Heart right ventricle (tissue), 16 donors: ENCODE measurements around the gene NLRP12. TPM values are rescaled to one million over a fixed set of nuclear protein-coding genes. Genes with fewer than 3 reads are reported as not detected.

Source experiments
- ATAC-seq, 8 donors: fragments of 200-7000 bp; cut with Tn5 transposase; one replicate each; pipeline ENCODE4 v1.9.1; 2020; ENCODE audit warnings: mild to moderate bottlenecking in 8 of 8, moderate library complexity in 8 of 8, moderate number of reproducible peaks in 1 of 8
- DNase-seq, 2 donors: peaks; one replicate each; pipeline ENCODE4 v3.0.0-alpha.2; 2020
- H3K27ac ChIP-seq, 10 donors: fragments of 200-600 bp; sonication (generic) in 2 of 10; one replicate each; pipeline versions ENCODE4 v1.5.0 to v1.8.0; 2020 to 2022; ENCODE audit warnings: mild to moderate bottlenecking in 3 of 10
- H3K27me3 ChIP-seq, 7 donors: fragments of 200-600 bp; one replicate each; pipeline ENCODE4 v1.8.0; 2021 to 2022; ENCODE audit warnings: mild to moderate bottlenecking in 2 of 7
- H3K36me3 ChIP-seq, 9 donors: fragments of 200-600 bp; sonication (generic) in 1 of 9; one replicate each; pipeline versions ENCODE4 v1.5.0 to v1.8.0; 2020 to 2022; ENCODE audit warnings: mild to moderate bottlenecking in 2 of 9
- H3K4me1 ChIP-seq, 9 donors: fragments of 200-600 bp; sonication (generic) in 1 of 9; one replicate each; pipeline versions ENCODE4 v1.5.0 to v1.8.0; 2020 to 2022; ENCODE audit warnings: mild to moderate bottlenecking in 4 of 9
- H3K4me3 ChIP-seq, 10 donors: fragments of 200-600 bp; sonication (generic) in 2 of 10; one replicate each; pipeline versions ENCODE4 v1.5.0 to v1.8.0; 2020 to 2022; ENCODE audit warnings: mild to moderate bottlenecking in 7 of 10, moderate library complexity in 2 of 10
- H3K9me3 ChIP-seq, 11 donors: fragments of 200-600 bp in 10 of 11; sonication (generic) in 2 of 11; one replicate each; pipeline versions ENCODE4 v1.5.0 to v1.8.0; 2013 to 2022; ENCODE audit warnings: mild to moderate bottlenecking in 2 of 11, control low read depth in 1 of 11, moderate library complexity in 1 of 11
- WGBS, 2 donors: extraction: QIAGEN DNeasy Blood & Tissue Kit; methylation state at CpG; one replicate each; pipeline ENCODE4 v1.1.7; 2013; ENCODE audit warnings: inconsistent platforms in 1 of 2; 5-methylcytosine and 5-hydroxymethylcytosine counted together
- intact Hi-C, 10 donors: fragments of 100-400 bp; cut with DNase I; formaldehyde crosslinking; loops; one replicate each; pipeline versions ENCODE4 v1.11.1 to v1.14.2; 2022
- long read RNA-seq, 3 donors: library from polyadenylated mRNA; unstranded; transcript quantifications; one replicate each; pipeline ENCODE4 v2.0.0, GENCODE V29; 2020 to 2021
- polyA plus RNA-seq, 2 donors: library from polyadenylated mRNA; stranded (reverse); fragments of 200-250 nt; gene quantifications; one replicate each; pipeline ENCODE4 v1.2.3, GENCODE V29; 2013
- total RNA-seq, 10 donors: library from RNA; stranded (reverse); fragmentation: NEBNext Ultra II Directional in 3 of 10; extraction: Animal tissue kit (Norgen Biotek cat#: 25700) in 3 of 10; gene quantifications; one replicate each; pipeline versions ENCODE4 v1.2.1 to v1.2.4, GENCODE V29; 2021 to 2023
- TF ChIP-seq, protein P1 (sequence below), 9 donors: fragments of 200-600 bp; sonication (generic) in 2 of 9; IDR thresholded peaks; one replicate each; pipeline versions ENCODE4 v1.5.0 to v1.8.0; 2021 to 2022; ENCODE audit warnings: antibody characterized with exemption in 9 of 9, mild to moderate bottlenecking in 5 of 9, moderate library complexity in 1 of 9
- donor health status: Arrhythmogenic right ventricular cardiomyopathy.
- donor health status: ischemic (EF 13 %, LVEDD 7.1; RV severe dilation, severe dysfunction).
- donor health status: healthy with polysubstance abuse.
- donor health status: DM: no; HTN: yes; CAD: no.
- donor health status: DM: no; HTN: no; CAD: no.
- donor health status: ischemic (EF 25% LVEDD 6.9; RV normal size, moderate dysfunction).
- donor health status: ischemic (EF 25% LVEDD 5.7; RV mildly dilated, moderate dysfunction).
- donor health status: healthy.
- donor health status: DM: yes; HTN: yes; CAD: no.
- donor health status: Ischemic cardiomyopathy.
- donor health status: ischemic (EF 35%, LVEDD 5.7; RV mildly dilated, moderate dysfunction).
- donor health status: nonischemic (EF 11% LVEDD 7.7; RV severe dilation, severe dysfunction).
- donor health status: DM: yes; HTN: yes; CAD: no.
- donor health status: PGD.
- donor health status: ischemic (EF 29% LVEDD 5.4; RV normal size, mild dysfunction).
- donor health status: nonischemic (EF 23%, LVEDD 6.1; RV moderate dilation, normal function).

The NLRP12 gene, protein sequence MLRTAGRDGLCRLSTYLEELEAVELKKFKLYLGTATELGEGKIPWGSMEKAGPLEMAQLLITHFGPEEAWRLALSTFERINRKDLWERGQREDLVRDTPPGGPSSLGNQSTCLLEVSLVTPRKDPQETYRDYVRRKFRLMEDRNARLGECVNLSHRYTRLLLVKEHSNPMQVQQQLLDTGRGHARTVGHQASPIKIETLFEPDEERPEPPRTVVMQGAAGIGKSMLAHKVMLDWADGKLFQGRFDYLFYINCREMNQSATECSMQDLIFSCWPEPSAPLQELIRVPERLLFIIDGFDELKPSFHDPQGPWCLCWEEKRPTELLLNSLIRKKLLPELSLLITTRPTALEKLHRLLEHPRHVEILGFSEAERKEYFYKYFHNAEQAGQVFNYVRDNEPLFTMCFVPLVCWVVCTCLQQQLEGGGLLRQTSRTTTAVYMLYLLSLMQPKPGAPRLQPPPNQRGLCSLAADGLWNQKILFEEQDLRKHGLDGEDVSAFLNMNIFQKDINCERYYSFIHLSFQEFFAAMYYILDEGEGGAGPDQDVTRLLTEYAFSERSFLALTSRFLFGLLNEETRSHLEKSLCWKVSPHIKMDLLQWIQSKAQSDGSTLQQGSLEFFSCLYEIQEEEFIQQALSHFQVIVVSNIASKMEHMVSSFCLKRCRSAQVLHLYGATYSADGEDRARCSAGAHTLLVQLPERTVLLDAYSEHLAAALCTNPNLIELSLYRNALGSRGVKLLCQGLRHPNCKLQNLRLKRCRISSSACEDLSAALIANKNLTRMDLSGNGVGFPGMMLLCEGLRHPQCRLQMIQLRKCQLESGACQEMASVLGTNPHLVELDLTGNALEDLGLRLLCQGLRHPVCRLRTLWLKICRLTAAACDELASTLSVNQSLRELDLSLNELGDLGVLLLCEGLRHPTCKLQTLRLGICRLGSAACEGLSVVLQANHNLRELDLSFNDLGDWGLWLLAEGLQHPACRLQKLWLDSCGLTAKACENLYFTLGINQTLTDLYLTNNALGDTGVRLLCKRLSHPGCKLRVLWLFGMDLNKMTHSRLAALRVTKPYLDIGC
- total RNA-seq (1 to 10 TPM in 1 of 10 donors, under 1 TPM in 8, not detected in 1; 0.11 to 1.0 (median 0.28) TPM), polyA plus RNA-seq (under 1 TPM; 0.07 to 0.17 TPM)
- long read RNA-seq, donor 1, result 0 reads
- long read RNA-seq, donor 2, result 0 reads
- long read RNA-seq, donor 3, partial matches to known transcripts, result 0 of 1 reads
- long read RNA-seq, donor 3, other reads (novel, unspliced or antisense), result 0 of 1 reads

DNA sequence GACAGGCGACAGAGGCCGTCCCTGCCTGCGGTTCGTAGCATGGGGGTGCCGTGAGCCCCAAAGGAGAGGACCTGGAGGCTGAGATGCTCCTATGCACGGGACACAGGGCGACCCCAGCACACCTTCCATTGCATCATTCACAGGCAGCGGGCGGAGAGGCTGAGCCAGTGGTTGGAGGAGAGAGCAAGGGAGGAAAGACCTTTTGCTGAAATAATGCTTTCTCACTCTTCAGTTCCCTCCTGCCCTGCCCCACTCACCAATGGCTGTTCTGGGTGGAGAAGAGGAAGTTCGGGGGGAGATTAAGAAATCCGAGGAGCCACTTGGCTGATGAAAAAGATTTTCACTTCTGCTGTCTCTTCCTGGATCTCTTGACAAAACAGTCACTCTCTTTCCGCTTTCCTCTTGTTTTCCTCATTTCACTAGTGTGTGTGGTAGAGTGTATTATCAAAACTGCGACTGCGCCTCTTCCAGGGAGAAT, at the start of gene NLRP12:
TSS of gene NLRP12 (minus strand) at position 181 of the 478 bp plus-strand sequence. CDS start at position 41, 140 bp downstream.
- H3K36me3 ChIP-seq, result no peaks in the 10 kb centered on the region
- peak within 1 kb of the TSS in 1 of 10 donors; percentile 86 for H3K27ac ChIP-seq
- 59 to 73% methylated on average over 14 of the region's 14 CpGs for WGBS, 2 donors
- peak within 1 kb of the TSS in 2 of 10 donors; percentile 17 to 49 for H3K4me3 ChIP-seq
- ATAC-seq (peak; percentile 50 to 80 (median 68)), DNase-seq (no peak)
- peaks cover 0 to 29% (median 17%) of the 10 kb centered on the region in 7 donors for H3K27me3 ChIP-seq
- intact Hi-C loops, result no loop called here
- no peaks in the 10 kb centered on the region for H3K9me3 ChIP-seq
- TF ChIP-seq, protein P1, sequence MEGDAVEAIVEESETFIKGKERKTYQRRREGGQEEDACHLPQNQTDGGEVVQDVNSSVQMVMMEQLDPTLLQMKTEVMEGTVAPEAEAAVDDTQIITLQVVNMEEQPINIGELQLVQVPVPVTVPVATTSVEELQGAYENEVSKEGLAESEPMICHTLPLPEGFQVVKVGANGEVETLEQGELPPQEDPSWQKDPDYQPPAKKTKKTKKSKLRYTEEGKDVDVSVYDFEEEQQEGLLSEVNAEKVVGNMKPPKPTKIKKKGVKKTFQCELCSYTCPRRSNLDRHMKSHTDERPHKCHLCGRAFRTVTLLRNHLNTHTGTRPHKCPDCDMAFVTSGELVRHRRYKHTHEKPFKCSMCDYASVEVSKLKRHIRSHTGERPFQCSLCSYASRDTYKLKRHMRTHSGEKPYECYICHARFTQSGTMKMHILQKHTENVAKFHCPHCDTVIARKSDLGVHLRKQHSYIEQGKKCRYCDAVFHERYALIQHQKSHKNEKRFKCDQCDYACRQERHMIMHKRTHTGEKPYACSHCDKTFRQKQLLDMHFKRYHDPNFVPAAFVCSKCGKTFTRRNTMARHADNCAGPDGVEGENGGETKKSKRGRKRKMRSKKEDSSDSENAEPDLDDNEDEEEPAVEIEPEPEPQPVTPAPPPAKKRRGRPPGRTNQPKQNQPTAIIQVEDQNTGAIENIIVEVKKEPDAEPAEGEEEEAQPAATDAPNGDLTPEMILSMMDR (IDR thresholded peaks at IDR 0.05), result no peak
- peaks cover 0 to 29% (median 0%) of the 10 kb centered on the region in 9 donors for H3K4me1 ChIP-seq

DNA sequence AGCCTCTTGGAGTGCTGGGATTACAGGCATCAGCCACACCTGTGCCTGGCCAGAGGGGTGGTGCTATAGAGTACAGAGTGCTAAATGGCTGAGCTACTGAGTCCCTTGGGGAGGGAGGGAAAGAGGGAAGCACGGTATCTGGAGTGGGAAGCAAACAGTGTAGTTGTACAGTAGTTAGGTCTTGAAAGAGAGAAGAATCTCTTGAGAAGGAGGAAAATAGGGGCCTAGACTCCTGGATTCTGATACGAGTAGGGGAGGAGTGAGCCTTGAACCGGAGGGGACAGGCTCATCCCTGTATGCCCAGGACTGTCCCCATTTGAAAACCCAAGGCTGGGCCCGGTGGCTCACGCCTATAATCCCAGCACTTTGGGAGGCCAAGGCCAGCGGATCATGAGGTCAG, 48.6 kb upstream of the NLRP12 start:
- Histone ChIP-seq H3K27ac (no peak overlapping the region), H3K4me3 (no peak overlapping the region), H3K36me3 (peaks cover 0 to 62% (median 23%) of the 10 kb centered on the region in 9 donors), H3K27me3 (no peaks in the 10 kb centered on the region), H3K9me3 (no peaks in the 10 kb centered on the region), H3K4me1 (peaks cover 0 to 67% (median 28%) of the 10 kb centered on the region in 9 donors)
- WGBS, 2 donors, result 71 to 77% methylated on average over 6 of the region's 6 CpGs
- intact Hi-C loops, result loop anchor here in 1 of 10 donors (10.0 kb wide), 1 partner anchor 232 kb away; the partner anchor contains the start of genes NDUFA3 and OSCAR
- TF ChIP-seq, protein P1 (IDR thresholded peaks at IDR 0.05), result no peak
- ATAC-seq, result no peak
- no peak for DNase-seq

DNA sequence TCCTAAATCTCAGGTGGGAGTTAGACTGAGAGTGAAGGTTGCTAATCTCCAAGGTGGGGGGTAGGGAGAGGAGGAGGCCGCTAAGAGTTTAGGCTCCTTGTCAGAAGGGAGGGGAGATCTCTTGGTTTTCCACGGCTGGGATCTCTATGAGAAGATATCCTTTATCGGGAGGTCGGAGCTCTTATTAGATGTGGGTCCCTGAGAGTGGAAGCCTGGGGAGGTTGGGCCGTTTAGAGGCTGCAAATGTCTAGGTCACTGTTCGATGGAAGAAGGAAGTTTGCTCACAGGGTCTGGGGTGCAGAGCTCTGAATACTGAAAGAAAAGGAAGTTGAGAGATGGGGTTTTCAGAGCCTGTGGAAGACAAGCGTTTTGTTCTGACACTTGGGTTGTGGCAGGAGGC, 47.3 kb upstream of the NLRP12 start:
- no peaks in the 10 kb centered on the region for H3K27me3 ChIP-seq
- H3K4me3 ChIP-seq, result peak overlapping the region in 2 of 10 donors; percentile 7 to 91
- intact Hi-C loops, result loop anchor here in 1 of 10 donors (10.0 kb wide), 1 partner anchor 233 kb away; the partner anchor contains the start of genes NDUFA3 and OSCAR
- peak overlapping the region in 2 of 10 donors; percentile 59 to 78 for H3K27ac ChIP-seq
- no peaks in the 10 kb centered on the region for H3K9me3 ChIP-seq
- TF ChIP-seq, protein P1 (IDR thresholded peaks at IDR 0.05), result no peak
- WGBS, 2 donors, result 46 to 53% methylated on average over 7 of the region's 7 CpGs
- ATAC-seq (no peak), DNase-seq (no peak)
- peaks cover 0 to 62% (median 23%) of the 10 kb centered on the region in 9 donors for H3K36me3 ChIP-seq
- peaks cover 0 to 68% (median 35%) of the 10 kb centered on the region in 9 donors for H3K4me1 ChIP-seq
